Measurements from ENCODE around the gene RNF181. TPM values are rescaled to one million over a fixed set of nuclear protein-coding genes. Genes with fewer than 3 reads are reported as not detected.

The RNF181 gene
- total and polyA plus RNA-seq, 2 of the 8 experiments (the other 6 are each of a cell fraction or from before 2014, with no cell fraction given) = 97.2 to 514 TPM

DNA sequence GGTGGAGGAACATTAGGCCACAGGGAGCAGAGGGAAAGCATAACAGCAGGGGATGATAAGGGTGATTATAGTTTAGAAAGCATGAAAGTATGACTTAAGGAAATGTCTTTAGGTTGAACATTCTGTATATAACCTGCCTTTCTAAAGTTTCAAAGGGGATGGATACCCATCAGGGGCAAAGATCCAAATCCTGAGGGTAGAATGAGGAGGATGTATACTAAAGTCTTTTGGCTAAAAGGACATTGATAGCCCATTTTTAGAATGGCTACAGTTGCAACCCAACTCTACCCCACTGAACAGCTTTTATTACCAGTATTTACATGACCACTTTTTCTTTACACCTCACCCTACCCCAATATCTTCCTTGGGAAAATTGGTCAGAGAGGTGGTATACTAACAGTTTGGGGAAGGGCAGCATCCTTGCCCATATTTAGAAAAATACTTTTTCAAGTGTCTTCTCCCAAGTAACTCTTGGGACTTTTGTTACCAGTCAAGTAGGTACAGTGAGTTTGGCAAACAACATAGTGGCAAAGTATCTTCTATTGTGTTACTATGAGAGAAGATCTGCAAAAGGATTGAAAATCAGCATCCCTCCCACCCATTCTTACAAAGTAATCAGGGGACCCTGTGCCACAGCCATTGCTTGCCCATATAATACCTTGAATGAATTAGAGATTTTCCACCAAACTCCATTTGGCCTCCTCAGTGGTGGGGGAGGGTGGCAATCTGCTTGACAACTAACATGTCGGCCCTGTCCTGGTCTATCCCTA is 48.3 kb upstream of the RNF181 start:
- CTCF ChIA-PET (ENCODE audit: partially characterized antibody) = interaction anchor here (0.5 to 7.2 kb wide), 6 partner anchors 18 to 157 kb away, joined by 3 to 102 read pairs (median 13); partner anchors contain the start of gene SH2D6
- no peak overlapping the region for H3K27ac ChIP-seq (ENCODE audit: low read depth, low read length)

More for the DNA sequence above, 48.3 kb upstream of the RNF181 start:
- H2AFZ ChIP-seq (ENCODE audit: low read length) = no peak overlapping the region
- no peak overlapping the region for H3K18ac ChIP-seq (ENCODE audit: extremely low read depth, low read length)
- H4K5ac ChIP-seq (ENCODE audit: insufficient read length, low read depth, low read length) = no peak overlapping the region
- no peaks in the 10 kb centered on the region for H3K27me3 ChIP-seq (replicated peaks in 1 of 4; ENCODE audit: control insufficient read depth in 3 of 4, extremely low read depth in 1 of 4, insufficient read depth in 3 of 4, low read length in 3 of 4)
- H3K14ac ChIP-seq (ENCODE audit: insufficient read length) = no peak overlapping the region
- no peak overlapping the region for H2BK12ac ChIP-seq (ENCODE audit: low read depth, low read length)
- WGBS, 2 experiments (ENCODE audit: extremely low coverage in 1 of 2, insufficient coverage in 1 of 2, insufficient read length in 1 of 2, insufficient replicate concordance in 2 of 2, low coverage in 1 of 2, low lambda C conversion rate in 2 of 2, missing lambda C conversion rate in 1 of 2) = 94% methylated on average over 1 of the region's 1 CpG; no CpG with 5 or more reads in 1 of the 2 experiments
- no peak for FAIRE-seq
- H3K4ac ChIP-seq (replicated peaks; ENCODE audit: insufficient read length, low read depth, low read length) = no peak overlapping the region
- no peak overlapping the region for H3K9ac ChIP-seq (replicated peaks in 1 of 4; ENCODE audit: extremely low read depth in 1 of 4, low read depth in 3 of 4, low read length in 3 of 4)
- H2BK5ac ChIP-seq (ENCODE audit: low read depth, low read length) = no peak overlapping the region
- no peak overlapping the region for H2BK15ac ChIP-seq (ENCODE audit: low read length)
- H4K20me1 ChIP-seq (replicated peaks in 1 of 2; ENCODE audit: control insufficient read depth in 1 of 2, insufficient read depth in 2 of 2, low read length in 2 of 2) = peaks cover 8% of the 10 kb centered on the region in 2 experiments
- peaks cover 0 to 2% (median 0%) of the 10 kb centered on the region in 4 experiments; a peak in 1 of 7 replicates for H3K4me1 ChIP-seq (replicated peaks in 1 of 4; ENCODE audit: control insufficient read depth in 3 of 4, insufficient read depth in 4 of 4, low read length in 3 of 4)
- no peak overlapping the region for H3K23ac ChIP-seq (ENCODE audit: insufficient read length)
- peaks cover 30 to 59% (median 44%) of the 10 kb centered on the region in 4 experiments for H3K36me3 ChIP-seq (ENCODE audit: control insufficient read depth in 2 of 4, insufficient read depth in 4 of 4, low read length in 3 of 4)
- no peaks in the 10 kb centered on the region for H3K23me2 ChIP-seq (ENCODE audit: low read depth, low read length)
- no peaks in the 10 kb centered on the region for H3K79me1 ChIP-seq (ENCODE audit: low read depth, low read length)
- H3K4me2 ChIP-seq (ENCODE audit: insufficient read depth in 1 of 2, low read depth in 2 of 2, low read length in 2 of 2) = no peak overlapping the region
- H4K8ac ChIP-seq (ENCODE audit: extremely low read depth, insufficient read depth, low read length) = no peak overlapping the region
- peaks cover 0 to 6% of the 10 kb centered on the region in 2 experiments; a peak in 2 of 4 replicates for H3K79me2 ChIP-seq (ENCODE audit: control insufficient read depth in 1 of 2, insufficient read depth in 2 of 2, low read length in 2 of 2)
- H3K4me3 ChIP-seq (ENCODE audit: extremely low read depth in 1 of 4, insufficient read depth in 2 of 4, low read depth in 3 of 4, low read length in 4 of 4) = no peak overlapping the region
- no peak overlapping the region for H3K56ac ChIP-seq (replicated peaks; ENCODE audit: insufficient read length, low read depth, low read length)
- H2BK120ac ChIP-seq (replicated peaks; ENCODE audit: low read depth, low read length) = no peak overlapping the region
- H2BK20ac ChIP-seq (ENCODE audit: low read length) = no peak overlapping the region
- no peak for DNase-seq (ENCODE audit: low read depth in 1 of 2, low spot score in 2 of 2)
- TF ChIP-seq POLR2A (IDR thresholded peaks at IDR 0.05; ENCODE audit: control extremely low read depth in 1 of 2, low read depth in 2 of 2, low read length in 2 of 2) (peak in 1 of 2 experiments; percentile 69; a peak in 1 of 3 replicates), TEAD4 (IDR thresholded peaks at IDR 0.05; ENCODE audit: low read depth, low read length) (no peak), POLR2AphosphoS5 (IDR thresholded peaks at IDR 0.05; ENCODE audit: low read depth, low read length) (peak; percentile 28; the same call in 1 of the 2 replicates)
- no peak overlapping the region for H4K91ac ChIP-seq (replicated peaks; ENCODE audit: insufficient read length, low read length)
- no peak overlapping the region for H2AK5ac ChIP-seq (ENCODE audit: low read depth, low read length)
- POLR2A ChIA-PET (ENCODE audit: partially characterized antibody) = interaction anchor here (0.8 to 38.6 kb wide), 16 partner anchors 6 to 193 kb away, joined by 3 to 1889 read pairs (median 6); partner anchors contain the start of genes CAPG, ELMOD3, GGCX and MAT2A
- no peaks in the 10 kb centered on the region for H3K9me3 ChIP-seq (ENCODE audit: insufficient read depth in 2 of 2, low read depth in 1 of 2, low read length in 1 of 2)

Data from H1 (cell line).